ENCODE results near the gene AIRE.

AIRE gene

GRCh38 chr21:44300262-44300959 is 14.7 kb downstream of the AIRE start:
- H3K79me2 ChIP-seq (ENCODE audit: insufficient read depth, low read length): peaks cover 52% of the 10 kb centered on the region
- peaks cover 17% of the 10 kb centered on the region for H3K36me3 ChIP-seq (ENCODE audit: insufficient read depth, low read length)
- peak overlapping the region; percentile 62 for H3K27ac ChIP-seq (ENCODE audit: low read length)
- H4K20me1 ChIP-seq (ENCODE audit: insufficient read depth, low read length): peaks cover 45% of the 10 kb centered on the region
- H2AFZ ChIP-seq (ENCODE audit: low read depth, low read length): peak overlapping the region; percentile 80
- no peaks in the 10 kb centered on the region for H3K9me3 ChIP-seq (ENCODE audit: insufficient read depth, low read length, severe bottlenecking)
- peak overlapping the region; percentile 77 to 80 for H3K4me3 ChIP-seq (ENCODE audit: low read depth in 1 of 2, low read length in 2 of 2)
- TF ChIP-seq EZH2 (IDR thresholded peaks at IDR 0.05; ENCODE audit: borderline replicate concordance, low read depth, low read length, severe bottlenecking): no peak
- no peak for TF ChIP-seq CTCF (IDR thresholded peaks at IDR 0.05; ENCODE audit: borderline replicate concordance, extremely low read depth, low read length, poor library complexity, severe bottlenecking)
- H3K27me3 ChIP-seq (ENCODE audit: insufficient read depth, low read length, poor library complexity): no peaks in the 10 kb centered on the region
- DNase-seq (peak; percentile 70), ATAC-seq (ENCODE audit: insufficient read depth, low read depth) (peak; percentile 63)
- peak overlapping the region; percentile 71 for H3K9ac ChIP-seq (ENCODE audit: low read depth, low read length)
- H3K4me1 ChIP-seq (ENCODE audit: insufficient read depth, low read length): peaks cover 40% of the 10 kb centered on the region
- peak overlapping the region; percentile 81 for H3K4me2 ChIP-seq (ENCODE audit: insufficient read depth, low read length)

GRCh38 chr21:44301141-44301540 is 15.5 kb downstream of the AIRE start:
- peak overlapping the region; percentile 62 for H3K27ac ChIP-seq (ENCODE audit: low read length)
- ATAC-seq (ENCODE audit: insufficient read depth, low read depth): no peak

GRCh38 chr21:44301961-44302406 is 16.3 kb downstream of the AIRE start:
- ATAC-seq (ENCODE audit: insufficient read depth, low read depth) (no peak), DNase-seq (no peak)
- H3K36me3 ChIP-seq (ENCODE audit: insufficient read depth, low read length): peaks cover 32% of the 10 kb centered on the region
- no peak overlapping the region; a peak in 1 of 4 replicates for H3K4me3 ChIP-seq (ENCODE audit: low read depth in 1 of 2, low read length in 2 of 2)
- no peak overlapping the region for H3K27ac ChIP-seq (ENCODE audit: low read length)
- H3K27me3 ChIP-seq (ENCODE audit: insufficient read depth, low read length, poor library complexity): no peaks in the 10 kb centered on the region
- no peaks in the 10 kb centered on the region for H3K9me3 ChIP-seq (ENCODE audit: insufficient read depth, low read length, severe bottlenecking)
- TF ChIP-seq EZH2 (IDR thresholded peaks at IDR 0.05; ENCODE audit: borderline replicate concordance, low read depth, low read length, severe bottlenecking) (no peak), CTCF (IDR thresholded peaks at IDR 0.05; ENCODE audit: borderline replicate concordance, extremely low read depth, low read length, poor library complexity, severe bottlenecking) (no peak)
- peaks cover 40% of the 10 kb centered on the region for H3K4me1 ChIP-seq (ENCODE audit: insufficient read depth, low read length)
- H3K79me2 ChIP-seq (ENCODE audit: insufficient read depth, low read length): peaks cover 66% of the 10 kb centered on the region
- peak overlapping the region; percentile 81 for H3K4me2 ChIP-seq (ENCODE audit: insufficient read depth, low read length)
- H2AFZ ChIP-seq (ENCODE audit: low read depth, low read length): no peak overlapping the region
- H4K20me1 ChIP-seq (ENCODE audit: insufficient read depth, low read length): peaks cover 59% of the 10 kb centered on the region
- peak overlapping the region; percentile 71; the same call in 1 of the 2 replicates for H3K9ac ChIP-seq (ENCODE audit: low read depth, low read length)

More at GRCh38 chr21:44301141-44301540, 15.5 kb downstream of the AIRE start:
- TF ChIP-seq CTCF (IDR thresholded peaks at IDR 0.05; ENCODE audit: borderline replicate concordance, extremely low read depth, low read length, poor library complexity, severe bottlenecking) (no peak), EZH2 (IDR thresholded peaks at IDR 0.05; ENCODE audit: borderline replicate concordance, low read depth, low read length, severe bottlenecking) (no peak)
- peak overlapping the region; percentile 81 for H3K4me2 ChIP-seq (ENCODE audit: insufficient read depth, low read length)
- H4K20me1 ChIP-seq (ENCODE audit: insufficient read depth, low read length): peaks cover 52% of the 10 kb centered on the region
- peaks cover 58% of the 10 kb centered on the region for H3K79me2 ChIP-seq (ENCODE audit: insufficient read depth, low read length)
- no peak for DNase-seq
- H3K4me3 ChIP-seq (ENCODE audit: low read depth in 1 of 2, low read length in 2 of 2): peak overlapping the region; percentile 77 to 80; a peak in 3 of 4 replicates
- peak overlapping the region; percentile 71 for H3K9ac ChIP-seq (ENCODE audit: low read depth, low read length)
- H2AFZ ChIP-seq (ENCODE audit: low read depth, low read length): no peak overlapping the region
- H3K9me3 ChIP-seq (ENCODE audit: insufficient read depth, low read length, severe bottlenecking): no peaks in the 10 kb centered on the region
- peaks cover 24% of the 10 kb centered on the region for H3K36me3 ChIP-seq (ENCODE audit: insufficient read depth, low read length)
- peaks cover 40% of the 10 kb centered on the region for H3K4me1 ChIP-seq (ENCODE audit: insufficient read depth, low read length)
- no peaks in the 10 kb centered on the region for H3K27me3 ChIP-seq (ENCODE audit: insufficient read depth, low read length, poor library complexity)
